Peyer's patch (tissue), 4 donors: ENCODE measurements around the gene ANKS6. TPM values are rescaled to one million over a fixed set of nuclear protein-coding genes. Genes with fewer than 3 reads are reported as not detected.

ENCODE experiments used
- DNase-seq, 3 donors: peaks; one replicate each; pipeline ENCODE4 v3.0.0-alpha.2; 2017 to 2019
- H3K27ac ChIP-seq, 4 donors: fragments of 200-600 bp; sonication (generic); one replicate each; pipeline ENCODE4 v1.5.1; 2016 to 2019
- H3K27me3 ChIP-seq, 2 donors: fragments of 200-600 bp; sonication (generic); one replicate each; pipeline ENCODE4 v1.5.1; 2019
- H3K36me3 ChIP-seq, 3 donors: fragments of 200-600 bp; sonication (generic); one replicate each; pipeline ENCODE4 v1.5.1; 2016 to 2019
- H3K4me1 ChIP-seq, 4 donors: fragments of 200-600 bp; sonication (generic); one replicate each; pipeline ENCODE4 v1.5.1; 2016 to 2019
- H3K4me3 ChIP-seq, 4 donors: fragments of 200-600 bp; sonication (generic); 1 replicate in 3 of 4; 2 replicates in 1 of 4; pipeline ENCODE4 v1.5.1; 2016 to 2019; ENCODE audit warnings: mild to moderate bottlenecking in 1 of 4
- H3K9me3 ChIP-seq, 4 donors: fragments of 200-600 bp; sonication (generic); one replicate each; pipeline ENCODE4 v1.5.1; 2016 to 2019; ENCODE audit warnings: mild to moderate bottlenecking in 1 of 4
- POLR2A ChIP-seq, 2 donors: fragments of 450-650 bp; IDR thresholded peaks; one replicate each; pipeline ENCODE4 v1.5.1; 2017; ENCODE audit warnings: antibody characterized with exemption in 2 of 2, mild to moderate bottlenecking in 2 of 2, moderate library complexity in 2 of 2
- total RNA-seq, 4 donors: library from RNA; depleted of rRNA; stranded (reverse); fragments of >200 nt; gene quantifications; one replicate each; pipeline ENCODE4 v1.1.0, GENCODE V29; 2016
- TF ChIP-seq, protein P1 (sequence below), 6 experiments: fragments of 450-650 bp in 4 of 6; fragments of 200-600 bp in 2 of 6; sonication (generic) in 1 of 6; IDR thresholded peaks; one replicate each; pipeline ENCODE4 v1.5.1; 2017 to 2019; ENCODE audit warnings: antibody characterized with exemption in 6 of 6, mild to moderate bottlenecking in 3 of 6, moderate library complexity in 1 of 6

The ANKS6 gene
- total RNA-seq, 4 donors from 2014 or later: 39.8 to 79.6 (median 54.6) TPM

GRCh38 chr9:98743329-98743728 is 53.0 kb downstream of the ANKS6 start:
- peaks cover 0 to 14% (median 0%) of the 10 kb centered on the region in 3 donors for H3K36me3 ChIP-seq
- no peaks in the 10 kb centered on the region for H3K9me3 ChIP-seq
- no peaks in the 10 kb centered on the region for H3K4me1 ChIP-seq
- no peaks in the 10 kb centered on the region for H3K27me3 ChIP-seq
- no peak overlapping the region for H3K4me3 ChIP-seq
- no peak overlapping the region for H3K27ac ChIP-seq
- no peak for DNase-seq
- TF ChIP-seq, protein P1, sequence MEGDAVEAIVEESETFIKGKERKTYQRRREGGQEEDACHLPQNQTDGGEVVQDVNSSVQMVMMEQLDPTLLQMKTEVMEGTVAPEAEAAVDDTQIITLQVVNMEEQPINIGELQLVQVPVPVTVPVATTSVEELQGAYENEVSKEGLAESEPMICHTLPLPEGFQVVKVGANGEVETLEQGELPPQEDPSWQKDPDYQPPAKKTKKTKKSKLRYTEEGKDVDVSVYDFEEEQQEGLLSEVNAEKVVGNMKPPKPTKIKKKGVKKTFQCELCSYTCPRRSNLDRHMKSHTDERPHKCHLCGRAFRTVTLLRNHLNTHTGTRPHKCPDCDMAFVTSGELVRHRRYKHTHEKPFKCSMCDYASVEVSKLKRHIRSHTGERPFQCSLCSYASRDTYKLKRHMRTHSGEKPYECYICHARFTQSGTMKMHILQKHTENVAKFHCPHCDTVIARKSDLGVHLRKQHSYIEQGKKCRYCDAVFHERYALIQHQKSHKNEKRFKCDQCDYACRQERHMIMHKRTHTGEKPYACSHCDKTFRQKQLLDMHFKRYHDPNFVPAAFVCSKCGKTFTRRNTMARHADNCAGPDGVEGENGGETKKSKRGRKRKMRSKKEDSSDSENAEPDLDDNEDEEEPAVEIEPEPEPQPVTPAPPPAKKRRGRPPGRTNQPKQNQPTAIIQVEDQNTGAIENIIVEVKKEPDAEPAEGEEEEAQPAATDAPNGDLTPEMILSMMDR (IDR thresholded peaks at IDR 0.05): no peak
- no peak for TF ChIP-seq POLR2A (IDR thresholded peaks at IDR 0.05)

DNA sequence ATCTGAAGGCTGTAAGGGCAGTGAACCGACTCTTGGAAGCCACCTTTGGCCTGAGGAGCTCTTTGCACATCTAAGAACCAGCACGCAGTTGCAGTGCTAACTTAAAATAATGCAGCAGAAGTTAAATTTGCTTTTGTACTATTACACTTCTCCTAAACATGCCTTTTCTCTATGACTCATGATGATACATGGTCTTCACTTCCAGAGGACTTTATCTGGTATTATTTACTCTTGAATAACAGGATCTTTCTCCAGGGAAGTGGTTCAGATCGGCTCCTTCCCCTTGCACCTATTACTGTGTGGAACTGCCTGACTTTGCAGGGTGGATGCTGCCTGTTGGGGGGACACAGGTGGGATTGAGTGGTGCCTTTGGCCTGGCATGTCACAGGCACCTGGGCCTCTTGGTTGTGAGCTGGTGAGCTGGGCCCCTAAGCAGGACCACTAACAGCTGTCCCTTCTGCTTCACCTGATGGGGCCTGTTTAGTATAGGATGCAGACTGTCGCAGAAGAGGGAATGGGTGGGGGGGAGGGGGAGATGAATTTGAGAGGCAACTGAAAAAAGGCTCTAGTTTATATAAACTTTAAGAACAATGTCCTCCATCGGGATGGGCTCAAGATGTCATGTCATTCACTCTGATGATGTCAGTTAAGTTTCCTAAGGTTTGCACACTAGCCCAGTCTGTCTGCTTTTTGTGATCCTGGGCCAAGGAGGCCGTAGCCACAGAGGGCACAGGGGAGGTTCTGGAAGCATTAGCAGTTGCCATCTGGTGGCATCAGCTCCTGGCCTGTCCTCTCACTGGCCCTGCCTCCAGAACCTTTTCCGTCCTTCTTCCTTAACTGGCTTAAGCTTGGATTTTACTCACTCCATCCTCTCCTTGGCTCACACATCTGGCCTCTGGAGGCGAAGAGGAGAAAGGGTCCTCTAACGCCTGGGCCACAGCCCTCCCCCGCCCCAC is 53.8 kb downstream of the ANKS6 start:
- H3K4me3 ChIP-seq: no peak overlapping the region
- no peaks in the 10 kb centered on the region for H3K9me3 ChIP-seq
- H3K27me3 ChIP-seq: no peaks in the 10 kb centered on the region
- no peak for DNase-seq
- peaks cover 0 to 14% (median 0%) of the 10 kb centered on the region in 3 donors for H3K36me3 ChIP-seq
- H3K4me1 ChIP-seq: no peaks in the 10 kb centered on the region
- H3K27ac ChIP-seq: no peak overlapping the region
- TF ChIP-seq, protein P1 (IDR thresholded peaks at IDR 0.05): no peak
- TF ChIP-seq POLR2A (IDR thresholded peaks at IDR 0.05): no peak

GRCh38 chr9:98740226-98740881 is 56.0 kb downstream of the ANKS6 start:
- no peak overlapping the region for H3K27ac ChIP-seq
- no peak for DNase-seq
- no peaks in the 10 kb centered on the region for H3K27me3 ChIP-seq
- no peaks in the 10 kb centered on the region for H3K9me3 ChIP-seq
- H3K36me3 ChIP-seq: peaks cover 0 to 21% (median 0%) of the 10 kb centered on the region in 3 donors
- TF ChIP-seq, protein P1 (IDR thresholded peaks at IDR 0.05): no peak
- no peak for TF ChIP-seq POLR2A (IDR thresholded peaks at IDR 0.05)
- H3K4me3 ChIP-seq: no peak overlapping the region
- no peaks in the 10 kb centered on the region for H3K4me1 ChIP-seq

GRCh38 chr9:98738741-98739140 is 57.6 kb downstream of the ANKS6 start:
- H3K9me3 ChIP-seq: no peaks in the 10 kb centered on the region
- no peak for TF ChIP-seq POLR2A (IDR thresholded peaks at IDR 0.05)
- TF ChIP-seq, protein P1 (IDR thresholded peaks at IDR 0.05): no peak

DNA sequence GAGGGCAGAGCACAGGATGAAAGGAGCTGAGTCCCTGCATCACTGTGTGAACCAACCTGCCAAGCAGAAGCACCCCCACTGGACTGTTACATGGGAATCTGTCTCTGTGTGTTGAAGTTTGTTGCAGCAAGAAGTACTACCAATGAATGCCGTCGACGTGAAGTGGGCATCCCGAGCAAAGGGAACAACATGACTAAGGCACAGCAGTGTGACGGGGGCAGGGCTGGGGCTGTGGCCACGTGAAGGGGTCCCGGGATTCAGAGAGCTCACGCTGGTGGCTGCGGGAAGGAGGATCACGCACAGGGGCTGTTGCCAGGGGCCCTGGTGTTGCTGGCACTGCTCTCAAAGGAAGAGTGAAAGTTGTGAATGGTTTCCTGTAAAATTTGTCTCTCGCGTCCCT is 60.1 kb downstream of the ANKS6 start:
- DNase-seq: no peak
- H3K36me3 ChIP-seq: peaks cover 0 to 16% (median 0%) of the 10 kb centered on the region in 3 donors
- H3K27me3 ChIP-seq: no peaks in the 10 kb centered on the region
- no peak for TF ChIP-seq POLR2A (IDR thresholded peaks at IDR 0.05)
- TF ChIP-seq, protein P1 (IDR thresholded peaks at IDR 0.05): no peak
- H3K4me1 ChIP-seq: no peaks in the 10 kb centered on the region
- no peak overlapping the region for H3K27ac ChIP-seq
- no peak overlapping the region for H3K4me3 ChIP-seq
- no peaks in the 10 kb centered on the region for H3K9me3 ChIP-seq

More at GRCh38 chr9:98738741-98739140, 57.6 kb downstream of the ANKS6 start:
- Histone ChIP-seq H3K27ac (no peak overlapping the region), H3K4me1 (no peaks in the 10 kb centered on the region), H3K4me3 (no peak overlapping the region), H3K36me3 (peaks cover 0 to 16% (median 0%) of the 10 kb centered on the region in 3 donors), H3K27me3 (no peaks in the 10 kb centered on the region)
- DNase-seq: no peak
